Caco-2 (cell line): ENCODE measurements around the gene CD63. TPM values are rescaled to one million over a fixed set of nuclear protein-coding genes. Genes with fewer than 3 reads are reported as not detected.

ENCODE experiments used
- BruUV-seq: library from RNA; stranded (reverse); fragments of 400-500 nt; replicated peaks from 2 replicates; lab custom pipeline; 2021; lab: Mats Ljungman, UMichigan
- CTCF ChIA-PET: fragments of 300-600 bp; sonication (Branson Sonifier 250); formaldehyde crosslinking; loops from one replicate; lab custom pipeline; 2022; ENCODE audit warnings: antibody characterized with exemption; lab: Charles Lee
- POLR2A ChIA-PET: fragments of 300-600 bp; sonication (Branson Sonifier 250); formaldehyde crosslinking; loops from one replicate; lab custom pipeline; 2022; ENCODE audit warnings: antibody characterized with exemption; lab: Charles Lee
- DNase-seq, 2 experiments: peaks; one replicate each; pipeline versions ENCODE4 v3.0.0 to v3.0.0-alpha.2; 2020 to 2022
- H3K27me3 ChIP-seq: replicated peaks from 2 replicates; pipeline ENCODE4 v1.6.0; 2011; ENCODE audit warnings: low read length; ENCODE audit not compliant: control insufficient read depth, insufficient read depth
- H3K36me3 ChIP-seq: 2 replicates; pipeline ENCODE4 v1.5.1; 2011; ENCODE audit warnings: low read length; ENCODE audit not compliant: control insufficient read depth, insufficient read depth
- H3K4me1 ChIP-seq: fragments of 250-450 bp; sonication (Bioruptor Pico); 2 replicates; pipeline ENCODE4 v1.5.1; 2020; ENCODE audit warnings: mild to moderate bottlenecking
- H3K4me3 ChIP-seq: 2 replicates; pipeline ENCODE4 v1.5.1; 2011; ENCODE audit warnings: low read depth, mild to moderate bottlenecking, control low read depth, low read length
- H3K9me3 ChIP-seq: fragments of 250-450 bp; sonication (Bioruptor Pico); 2 replicates; pipeline ENCODE4 v1.5.1; 2020; ENCODE audit warnings: mild to moderate bottlenecking, moderate library complexity
- H3K27ac Mint-ChIP-seq: one replicate; pipeline ENCODE4 v1.8.0; 2022; ENCODE audit warnings: mixed read lengths; ENCODE audit not compliant: unreplicated experiment
- H3K27me3 Mint-ChIP-seq: one replicate; pipeline ENCODE4 v1.8.0; 2022; ENCODE audit warnings: mixed read lengths; ENCODE audit not compliant: insufficient read depth, unreplicated experiment
- H3K36me3 Mint-ChIP-seq: one replicate; pipeline ENCODE4 v1.8.0; 2022; ENCODE audit warnings: mild to moderate bottlenecking, mixed read lengths; ENCODE audit not compliant: insufficient read depth, unreplicated experiment
- H3K4me1 Mint-ChIP-seq: one replicate; pipeline ENCODE4 v1.8.0; 2022; ENCODE audit warnings: low read depth, mixed read lengths; ENCODE audit not compliant: unreplicated experiment
- H3K4me3 Mint-ChIP-seq: one replicate; pipeline ENCODE4 v1.8.0; 2022; ENCODE audit warnings: mild to moderate bottlenecking, moderate library complexity, mixed read lengths; ENCODE audit not compliant: unreplicated experiment
- H3K9me3 Mint-ChIP-seq: one replicate; pipeline ENCODE4 v1.8.0; 2022; ENCODE audit warnings: mixed read lengths; ENCODE audit not compliant: unreplicated experiment
- CTCF ChIP-seq, 2 experiments: fragments of 200-600 bp in 1 of 2; IDR thresholded peaks; 1 replicate in 1 of 2; 2 replicates in 1 of 2; pipeline versions ENCODE4 v1.5.1 to v1.8.0; 2011 to 2022; ENCODE audit warnings: antibody characterized with exemption in 1 of 2, control low read depth in 1 of 2, inconsistent platforms in 1 of 2, low read depth in 1 of 2, low read length in 1 of 2, mild to moderate bottlenecking in 1 of 2, moderate library complexity in 1 of 2; ENCODE audit not compliant: insufficient read depth in 1 of 2, severe bottlenecking in 1 of 2, unreplicated experiment in 1 of 2
- intact Hi-C: fragments of 100-400 bp; cut with micrococcal nuclease; formaldehyde crosslinking; loops from one replicate; pipeline ENCODE4 v1.10.0; 2022; ENCODE audit not compliant: unreplicated experiment
- total RNA-seq: library from RNA; stranded (reverse); gene quantifications from 2 replicates; pipeline ENCODE4 v1.2.3, GENCODE V29; 2022

CD63 gene
- total RNA-seq, 1 experiment from 2014 or later = 947 TPM

GRCh38 chr12:55698965-55699364 lies 29.8 kb downstream of the CD63 start:
- Histone ChIP-seq H3K4me1 (peaks cover 3% of the 10 kb centered on the region), H3K36me3 (no peaks in the 10 kb centered on the region), H3K9me3 (no peaks in the 10 kb centered on the region), H3K4me3 (no peak overlapping the region), H3K27me3 (no peaks in the 10 kb centered on the region)
- Mint-ChIP-seq H3K4me3 (no peak overlapping the region), H3K27ac (no peak overlapping the region), H3K4me1 (peaks cover 11% of the 10 kb centered on the region), H3K27me3 (no peaks in the 10 kb centered on the region), H3K36me3 (no peaks in the 10 kb centered on the region), H3K9me3 (no peaks in the 10 kb centered on the region)
- no TSS peak for BruUV-seq
- POLR2A ChIA-PET = no interaction called here
- DNase-seq = no peak
- CTCF ChIA-PET = interaction anchor here (0.6 to 1.5 kb wide), 2 partner anchors 10 to 17 kb away, joined by 3 to 7 read pairs; a partner anchor contains a TSS
- TF ChIP-seq CTCF (IDR thresholded peaks at IDR 0.05; ENCODE audit: insufficient read depth in 1 of 2, low read depth in 1 of 2, low read length in 1 of 2, severe bottlenecking in 1 of 2, unreplicated experiment in 1 of 2) = no peak
- intact Hi-C loops = no loop called here

- H3K4me1 Mint-ChIP-seq = peaks cover 10% of the 10 kb centered on the region
- ChIA-PET CTCF (interaction anchor here (1.5 kb wide), 1 partner anchor 17 kb away, joined by 7 read pairs; a partner anchor contains a TSS), POLR2A (no interaction called here)
- H3K36me3 Mint-ChIP-seq = no peaks in the 10 kb centered on the region
- H3K4me3 Mint-ChIP-seq = no peak overlapping the region
- no peak for TF ChIP-seq CTCF (IDR thresholded peaks at IDR 0.05; ENCODE audit: insufficient read depth in 1 of 2, low read depth in 1 of 2, low read length in 1 of 2, severe bottlenecking in 1 of 2, unreplicated experiment in 1 of 2)
- H3K9me3 Mint-ChIP-seq = no peaks in the 10 kb centered on the region
- DNase-seq = no peak
- no TSS peak for BruUV-seq
- Histone ChIP-seq H3K9me3 (no peaks in the 10 kb centered on the region), H3K4me3 (no peak overlapping the region), H3K27me3 (no peaks in the 10 kb centered on the region), H3K36me3 (no peaks in the 10 kb centered on the region), H3K4me1 (no peaks in the 10 kb centered on the region; the same call in none of the 2 replicates)
- H3K27ac Mint-ChIP-seq = no peak overlapping the region
- intact Hi-C loops = no loop called here
- no peaks in the 10 kb centered on the region for H3K27me3 Mint-ChIP-seq
These were observed 30.4 kb downstream of the CD63 start for GRCh38 chr12:55698241-55698955.

- Mint-ChIP-seq H3K36me3 (no peaks in the 10 kb centered on the region), H3K9me3 (no peaks in the 10 kb centered on the region), H3K27me3 (no peaks in the 10 kb centered on the region), H3K27ac (no peak overlapping the region), H3K4me3 (no peak overlapping the region), H3K4me1 (peaks cover 10% of the 10 kb centered on the region)
- CTCF ChIA-PET = no interaction called here
- no peak overlapping the region for H3K4me3 ChIP-seq
- no peak for TF ChIP-seq CTCF (IDR thresholded peaks at IDR 0.05; ENCODE audit: insufficient read depth in 1 of 2, low read depth in 1 of 2, low read length in 1 of 2, severe bottlenecking in 1 of 2, unreplicated experiment in 1 of 2)
- H3K27me3 ChIP-seq = no peaks in the 10 kb centered on the region
- no peaks in the 10 kb centered on the region for H3K9me3 ChIP-seq
- no peaks in the 10 kb centered on the region for H3K36me3 ChIP-seq
- no peaks in the 10 kb centered on the region for H3K4me1 ChIP-seq
- POLR2A ChIA-PET = no interaction called here
- no TSS peak for BruUV-seq
- intact Hi-C loops = no loop called here
- no peak for DNase-seq
These were observed 31.1 kb downstream of the CD63 start for GRCh38 chr12:55697686-55698085.
